Activated effector memory CD4-positive, alpha-beta T cell treated with Interleukin-2 at 50 U/mL for 16 hours (primary cell): ENCODE measurements around the gene HOXA5.

Experiments
- DNase-seq: peaks from one replicate; pipeline ENCODE4 v3.0.0-alpha.2; 2020

Gene HOXA5

DNA sequence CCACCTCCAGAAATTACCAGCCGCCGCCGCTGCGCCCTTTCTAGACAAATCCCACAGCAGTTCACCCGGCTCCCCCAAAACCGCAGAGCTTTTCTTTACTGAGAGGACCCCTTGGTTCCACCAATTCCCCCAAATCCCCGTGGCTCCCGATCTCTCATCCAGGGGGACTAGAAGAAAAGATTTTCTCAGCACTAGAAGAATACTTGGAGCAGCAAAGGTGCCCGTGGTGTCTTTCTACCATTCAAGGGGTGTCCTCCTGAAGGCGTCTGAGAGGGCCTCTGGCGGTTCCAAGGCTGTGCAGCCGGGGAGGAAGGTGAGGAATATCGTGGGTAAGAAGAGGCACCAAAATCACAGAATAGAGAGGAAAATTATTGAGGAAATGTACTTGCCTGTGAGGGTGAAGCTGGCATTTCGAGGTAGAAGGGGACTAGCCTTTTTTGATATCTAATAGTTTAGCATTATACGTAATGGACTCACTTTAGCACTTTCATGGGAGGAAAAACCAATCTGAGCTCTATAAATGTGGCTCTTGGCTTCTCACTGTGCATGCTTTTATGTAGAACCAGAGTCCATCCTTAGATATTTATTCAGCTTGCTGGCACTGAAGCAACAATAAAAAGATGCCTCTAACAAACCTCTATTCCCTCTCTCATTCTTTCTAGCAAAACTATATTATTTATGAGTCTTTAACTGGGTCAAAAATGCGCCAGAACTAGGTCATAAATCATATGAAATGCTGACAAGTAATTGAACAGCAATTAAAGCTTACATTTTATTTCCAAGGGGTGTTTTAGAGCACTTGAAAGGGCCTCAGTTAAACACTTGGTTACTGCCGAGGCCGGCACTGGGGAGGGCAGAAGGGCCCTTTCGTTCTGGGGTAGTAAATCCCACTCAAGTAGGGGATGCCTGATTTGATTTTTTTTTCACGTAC lies 27.2 kb downstream of the HOXA5 start:
- no peak for DNase-seq

DNA sequence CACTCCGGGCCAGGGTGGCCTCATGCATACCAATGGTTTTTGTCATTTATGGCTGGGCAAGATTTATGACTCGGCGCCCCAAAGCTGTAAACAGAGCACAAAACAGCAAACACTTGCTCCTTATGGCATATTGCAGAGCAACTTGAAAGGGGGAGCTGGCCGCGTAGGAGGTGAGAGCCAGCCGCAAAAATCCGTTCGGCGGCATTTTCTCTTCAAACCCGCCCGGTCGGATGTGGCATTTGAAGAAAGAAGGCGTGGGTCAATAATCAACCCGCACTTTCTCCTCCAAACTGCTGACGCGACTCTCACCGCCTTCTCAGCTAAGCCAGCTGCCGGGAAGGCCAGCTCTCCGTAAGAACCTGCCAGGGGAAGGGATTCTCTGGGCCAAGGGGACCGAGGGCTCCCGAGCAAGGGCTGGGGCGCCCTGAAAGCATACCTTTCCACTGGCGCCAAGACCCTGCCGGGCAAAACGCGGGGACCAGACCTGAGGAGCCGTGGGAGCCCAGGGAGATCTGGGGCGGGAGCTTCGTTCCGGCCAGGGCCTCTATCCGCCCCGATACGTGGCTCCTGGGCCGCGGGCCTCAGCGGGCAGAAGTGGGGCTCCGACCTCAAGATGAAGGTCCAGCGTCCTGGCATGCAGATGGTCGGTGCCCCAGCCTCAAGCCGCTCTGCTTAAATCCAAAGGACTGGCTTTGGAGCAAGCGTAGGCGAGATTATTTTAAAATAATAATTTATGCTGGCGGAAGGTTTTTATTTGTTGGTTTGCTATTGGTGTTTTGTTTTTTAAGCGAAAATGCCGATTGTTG lies 28.1 kb downstream of the HOXA5 start:
- no peak for DNase-seq

DNA sequence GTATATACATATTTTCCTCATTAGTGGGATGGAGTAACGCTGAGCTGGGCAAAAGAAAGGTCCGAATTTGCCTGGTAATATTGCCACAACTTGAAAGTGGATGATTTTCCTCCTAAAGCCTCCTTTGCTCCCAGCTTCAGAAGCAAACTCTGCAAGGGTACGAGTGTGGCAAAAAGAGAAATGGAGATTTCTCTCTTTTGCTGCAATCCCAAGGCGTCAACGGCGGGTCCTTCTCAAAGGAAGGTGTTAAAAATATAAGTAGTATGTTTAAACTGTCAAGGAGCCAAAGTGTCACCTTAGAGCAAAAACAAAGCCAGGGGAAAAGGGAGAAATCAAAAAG lies 28.6 kb downstream of the HOXA5 start:
- no peak for DNase-seq

DNA sequence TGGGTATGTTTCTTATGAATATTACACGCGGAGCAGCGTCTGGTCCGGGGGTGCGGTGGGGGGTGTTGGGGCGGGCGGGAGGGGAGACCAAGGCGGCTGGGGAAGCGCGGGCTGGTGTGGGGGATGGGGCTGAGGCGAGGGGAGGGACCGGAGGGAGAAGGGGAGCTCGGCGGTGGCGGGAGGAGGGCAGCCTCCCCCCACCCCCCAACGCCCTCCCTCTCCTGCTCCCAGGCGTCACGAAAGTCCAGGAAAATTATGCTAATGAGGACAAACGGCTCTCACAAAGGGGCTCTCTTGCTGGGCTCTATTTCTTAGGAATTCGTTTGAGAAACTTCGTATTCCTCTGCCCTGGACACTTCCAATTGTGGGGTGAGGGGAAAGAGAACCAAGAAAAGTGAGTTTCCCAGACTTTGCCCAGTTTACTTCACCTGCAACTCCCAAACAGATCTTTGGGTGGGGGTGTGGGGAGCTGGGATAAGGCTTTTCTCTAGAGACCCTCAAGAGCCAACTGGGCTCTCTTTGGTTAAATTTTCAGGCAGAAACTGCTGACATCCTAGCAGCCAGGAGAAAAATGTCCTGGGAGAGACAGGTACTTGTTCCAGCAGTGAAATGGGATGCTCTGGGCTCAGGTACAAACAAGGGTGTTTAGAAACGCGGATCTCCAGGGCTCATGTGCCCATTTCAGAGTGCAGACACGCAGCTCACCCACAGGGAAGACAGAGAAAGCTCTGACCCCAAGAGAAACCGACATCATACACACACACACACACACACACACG lies 29.3 kb downstream of the HOXA5 start:
- no peak for DNase-seq

DNA sequence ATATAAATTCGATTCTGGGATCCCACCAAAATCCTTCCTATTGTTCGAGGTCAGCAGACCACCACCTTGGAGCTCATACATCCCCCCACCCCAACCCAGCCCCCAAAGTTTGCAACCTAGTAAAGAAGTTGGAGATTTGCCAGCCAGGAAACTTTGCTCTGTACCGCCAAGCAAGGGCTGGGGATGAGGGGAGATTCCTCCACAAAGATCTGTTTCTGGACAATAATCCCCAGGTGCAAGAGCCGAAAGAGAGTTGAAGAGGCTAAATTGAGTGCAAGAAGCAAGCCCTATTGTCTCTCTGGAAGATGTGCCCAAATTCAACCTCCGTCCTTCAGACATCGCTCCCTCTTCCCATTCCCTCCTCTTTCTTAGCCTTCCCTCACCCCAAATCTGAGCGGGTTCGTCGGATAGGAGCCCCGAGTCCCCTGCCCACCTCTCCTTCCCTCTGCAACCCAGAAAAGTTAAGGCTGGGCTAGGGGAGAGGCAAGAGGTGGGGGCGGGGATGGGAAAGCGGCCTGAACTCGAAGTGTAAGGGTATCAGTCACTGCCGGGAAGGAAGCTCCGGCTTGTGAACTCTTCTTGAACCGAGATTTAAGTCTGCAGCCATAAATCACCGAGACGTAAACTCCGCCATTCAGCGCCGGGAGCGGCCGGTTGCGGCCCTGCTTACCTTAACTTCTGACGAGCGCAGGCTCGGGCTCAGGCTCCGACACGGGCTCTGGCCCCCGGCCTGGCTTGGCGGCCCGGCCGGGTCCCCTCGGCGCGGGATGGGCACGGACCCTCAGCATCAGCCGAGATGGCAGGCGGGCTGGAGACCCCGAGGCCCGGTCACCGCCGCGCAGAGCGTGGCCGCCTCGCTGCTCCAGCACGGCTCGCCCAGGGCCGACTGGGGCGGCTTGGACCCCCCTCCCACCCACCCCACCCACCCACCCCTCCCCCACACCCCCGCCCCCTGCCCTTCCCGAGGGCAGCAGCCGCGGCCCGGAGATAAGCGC lies 30.2 kb downstream of the HOXA5 start:
- no peak for DNase-seq

DNA sequence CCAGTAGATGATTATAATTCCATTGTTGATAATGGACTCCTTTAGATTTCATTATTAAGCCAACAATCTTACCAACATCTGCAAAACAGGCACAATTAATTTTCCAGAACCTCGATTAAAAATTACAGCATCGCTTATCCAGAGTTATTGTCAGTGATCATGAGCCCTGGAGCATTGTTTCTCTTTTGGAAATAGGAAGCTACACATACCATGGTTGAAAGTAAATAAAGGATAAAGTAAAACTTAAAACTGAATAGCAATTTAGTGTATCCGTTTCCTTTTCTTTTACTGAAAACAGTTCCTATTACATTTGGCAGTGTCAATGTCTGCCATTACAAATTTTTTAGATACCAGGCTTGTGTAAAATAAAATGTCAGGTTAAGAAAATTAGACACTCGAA lies 31.1 kb downstream of the HOXA5 start:
- DNase-seq = no peak

DNA sequence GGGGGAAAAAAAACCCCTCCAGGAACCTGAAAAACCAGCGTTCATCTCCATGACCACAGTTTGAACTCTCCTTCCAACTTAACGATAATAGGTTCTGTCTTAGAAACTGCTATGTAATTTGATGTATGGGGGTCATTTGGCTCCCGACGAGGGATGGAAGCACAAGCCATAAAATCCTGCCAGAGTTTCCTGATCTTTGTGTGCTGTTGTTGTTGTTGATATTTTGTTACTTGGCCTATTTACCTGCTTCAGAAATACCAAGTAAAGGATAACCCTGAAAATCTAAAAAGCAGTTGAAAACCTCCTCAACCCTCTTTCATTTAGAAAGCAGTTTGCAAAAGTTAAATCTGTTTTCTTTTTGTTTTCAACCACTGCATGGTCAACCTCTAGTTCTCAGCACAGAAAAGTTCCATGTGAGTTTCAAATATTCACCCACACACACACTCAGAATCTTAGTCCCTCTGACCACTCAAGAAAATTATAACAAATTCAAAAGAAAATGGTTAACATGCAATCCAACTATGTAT lies 31.7 kb downstream of the HOXA5 start:
- no peak for DNase-seq

DNA sequence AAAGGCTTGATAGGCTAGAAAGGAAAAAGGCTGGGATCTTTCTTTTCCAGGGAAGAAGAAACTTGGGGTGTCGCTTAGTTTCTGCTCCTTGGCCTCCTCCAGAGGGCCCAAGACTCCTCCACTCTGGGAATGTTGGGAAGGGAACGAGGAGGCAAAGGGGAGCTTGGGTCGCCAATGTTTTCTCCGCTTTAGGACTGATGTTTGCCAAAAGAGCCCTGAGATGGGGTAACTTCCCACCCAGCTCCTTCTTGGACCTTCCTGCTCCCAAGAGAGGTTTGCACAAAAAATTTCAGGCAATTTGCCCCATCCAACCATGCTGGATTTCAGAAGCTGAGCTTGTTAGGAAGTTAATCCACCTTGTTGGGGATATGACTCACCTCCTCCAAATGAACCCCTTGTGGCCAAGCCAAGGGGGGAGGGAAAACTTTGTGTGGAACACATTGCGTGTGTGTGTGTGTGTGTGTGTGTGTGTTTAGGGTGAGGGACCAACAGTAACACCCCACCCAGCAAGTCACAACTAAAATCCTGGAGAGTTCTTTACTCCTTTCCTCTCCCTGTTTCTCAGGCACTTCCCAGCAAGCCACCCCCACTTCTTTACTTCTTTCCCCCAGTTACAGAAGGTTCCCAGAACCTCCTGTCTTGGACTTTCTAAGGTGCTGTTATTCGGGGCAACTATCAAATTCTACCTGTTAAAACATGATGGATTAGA lies 32.3 kb downstream of the HOXA5 start:
- DNase-seq = no peak

DNA sequence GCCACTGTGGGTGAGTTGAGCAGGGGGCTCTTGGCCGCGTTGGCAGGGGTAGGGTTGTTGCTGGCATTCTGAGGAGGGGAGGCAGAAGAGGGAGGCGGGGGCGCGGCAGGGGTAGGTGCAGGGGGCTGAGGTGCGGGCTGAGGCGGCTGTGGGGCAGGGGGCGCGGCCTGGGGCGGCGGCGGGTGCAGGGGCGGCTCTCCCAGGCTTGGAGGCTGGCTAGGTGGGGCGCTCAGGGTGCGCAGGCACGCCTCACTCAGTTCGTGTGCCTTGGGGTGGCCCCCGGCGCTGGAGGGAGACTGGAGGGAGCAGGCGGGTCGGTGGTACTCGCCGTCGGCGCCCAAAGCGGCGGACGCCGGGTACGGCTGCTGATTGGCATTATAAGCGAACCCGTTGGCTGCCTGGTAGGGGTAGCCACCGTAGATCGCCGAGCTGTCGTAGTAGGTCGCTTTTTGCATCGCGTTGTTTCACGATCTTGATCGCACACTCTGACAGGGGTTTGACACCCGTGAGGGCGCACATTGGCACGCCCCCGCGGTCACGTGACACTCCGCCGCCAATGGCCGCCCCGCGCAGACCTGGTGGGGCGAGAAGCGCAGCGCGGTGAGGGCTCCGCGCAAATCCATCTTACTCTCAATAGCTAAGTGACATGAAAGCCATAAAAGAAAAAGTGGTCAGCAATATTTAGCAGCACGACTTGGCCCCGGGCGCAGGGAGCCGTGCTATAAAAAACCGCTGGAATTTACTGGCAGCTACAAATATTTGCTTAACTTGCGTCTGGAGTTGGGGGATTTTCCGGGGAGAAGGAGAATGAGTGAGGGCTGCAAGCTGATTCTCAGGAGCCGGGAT lies 33.1 kb downstream of the HOXA5 start:
- no peak for DNase-seq

DNA sequence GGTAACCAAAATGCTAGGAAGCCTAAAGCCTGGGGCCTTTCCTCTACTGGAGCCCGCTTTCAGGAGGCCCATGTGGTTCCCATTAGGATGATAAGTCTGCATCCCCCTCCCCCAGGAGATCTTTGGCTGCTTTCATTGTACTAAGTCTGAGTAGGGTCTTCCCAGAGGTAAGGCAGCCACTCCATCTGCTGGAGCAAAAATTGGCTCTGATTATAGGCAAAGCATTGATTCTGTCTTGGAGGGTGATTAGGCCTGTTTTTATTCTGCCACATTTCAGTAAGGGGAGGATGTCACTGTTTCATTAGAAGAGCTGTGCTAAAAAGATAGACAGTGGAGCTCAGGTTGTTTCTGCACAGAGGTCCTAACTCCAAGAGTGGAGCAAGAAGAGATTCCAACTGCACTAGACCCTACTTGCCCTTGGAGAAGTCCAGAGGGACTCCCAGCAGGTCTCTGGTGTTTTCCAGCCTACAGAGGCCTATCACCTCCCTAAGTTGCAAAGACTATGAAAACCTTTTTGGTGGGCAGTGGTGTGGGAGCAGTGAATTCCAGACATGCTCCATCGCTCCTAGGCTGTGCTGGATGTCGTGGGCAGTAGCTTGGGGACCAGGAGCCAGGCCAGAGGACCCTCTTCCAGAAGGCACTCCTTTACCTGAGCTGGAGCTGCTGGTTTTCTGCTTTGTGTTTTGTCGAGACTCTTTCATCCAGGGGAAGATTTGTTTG lies 33.9 kb downstream of the HOXA5 start:
- DNase-seq = no peak

DNA sequence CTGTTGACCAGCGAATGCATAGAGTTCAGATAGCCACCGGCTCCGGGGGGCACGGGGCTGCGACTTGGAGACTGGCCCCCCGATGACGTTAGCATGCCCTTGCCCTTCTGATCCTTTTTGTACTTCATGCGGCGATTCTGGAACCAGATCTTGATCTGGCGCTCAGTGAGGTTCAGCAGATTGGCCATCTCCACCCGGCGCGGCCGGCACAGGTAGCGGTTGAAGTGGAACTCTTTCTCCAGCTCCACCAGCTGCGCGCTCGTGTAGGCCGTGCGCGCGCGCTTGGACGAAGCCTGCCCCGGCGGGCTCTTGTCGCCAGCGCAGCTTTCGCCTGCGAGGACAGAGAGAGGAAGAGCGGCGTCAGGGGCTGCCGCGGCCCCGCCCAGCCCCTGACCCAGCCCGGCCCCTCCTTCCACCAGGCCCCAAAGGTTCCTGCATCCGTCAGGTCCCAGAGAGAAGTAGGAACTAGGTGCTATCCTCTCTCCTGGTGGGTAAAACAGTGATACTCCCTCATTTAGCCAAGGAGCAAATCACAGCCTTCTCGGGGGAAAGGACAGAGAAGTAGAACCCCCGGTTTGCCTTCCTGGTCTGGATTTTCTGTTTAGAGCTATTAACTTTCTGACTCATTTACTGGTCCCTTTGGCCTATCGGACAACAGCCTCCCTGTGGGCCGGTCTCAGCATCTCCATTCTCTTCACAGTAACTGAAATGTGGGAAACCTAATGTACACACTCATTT lies 34.9 kb downstream of the HOXA5 start:
- DNase-seq = no peak

DNA sequence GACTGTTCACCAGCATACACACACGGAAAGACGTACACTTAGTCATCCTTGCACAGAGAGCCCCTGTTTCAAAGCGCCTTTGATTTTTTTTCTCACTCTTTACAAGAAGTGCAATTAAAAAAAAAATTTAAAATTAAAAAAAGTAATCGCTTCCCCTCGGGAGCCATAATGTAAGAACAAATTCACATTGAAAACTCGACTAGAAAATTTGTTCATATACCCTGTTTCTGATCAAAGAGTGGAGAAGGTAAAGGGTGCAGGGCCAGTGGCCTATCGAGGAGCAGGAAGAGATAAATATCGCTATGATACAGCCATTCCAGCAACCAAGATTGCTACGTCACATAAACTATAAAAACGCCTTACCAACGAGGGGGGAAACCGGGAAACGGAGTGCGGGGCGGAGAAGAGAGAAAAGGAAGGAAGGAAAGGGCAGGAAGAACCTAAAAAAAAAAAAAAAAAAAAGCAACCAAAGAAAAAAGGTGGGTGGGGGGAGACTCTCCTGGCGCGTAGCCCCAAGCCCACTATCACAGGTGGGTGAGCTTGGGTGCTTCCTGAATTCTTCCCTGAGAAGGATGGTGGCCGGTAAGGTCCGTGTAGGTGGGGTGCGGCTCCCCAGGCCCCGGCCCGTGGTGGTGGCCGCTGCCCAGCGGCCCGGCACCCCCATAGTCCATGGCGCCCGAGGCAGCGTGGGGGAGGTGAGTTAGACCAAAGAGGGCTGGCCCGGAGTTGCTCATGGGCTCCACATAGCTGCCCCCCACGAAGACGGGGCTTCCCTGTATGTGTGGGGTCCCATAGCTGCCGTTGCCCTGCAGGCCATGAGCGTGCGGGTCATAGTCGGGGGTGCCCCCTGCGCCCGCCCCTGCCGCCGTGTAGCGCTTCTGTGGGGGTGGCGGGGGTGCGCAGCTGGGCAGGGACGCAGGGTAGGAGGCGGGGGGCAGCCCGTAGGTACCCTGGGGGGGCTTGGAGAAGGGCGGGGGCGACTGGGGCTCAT lies 35.8 kb downstream of the HOXA5 start:
- no peak for DNase-seq

DNA sequence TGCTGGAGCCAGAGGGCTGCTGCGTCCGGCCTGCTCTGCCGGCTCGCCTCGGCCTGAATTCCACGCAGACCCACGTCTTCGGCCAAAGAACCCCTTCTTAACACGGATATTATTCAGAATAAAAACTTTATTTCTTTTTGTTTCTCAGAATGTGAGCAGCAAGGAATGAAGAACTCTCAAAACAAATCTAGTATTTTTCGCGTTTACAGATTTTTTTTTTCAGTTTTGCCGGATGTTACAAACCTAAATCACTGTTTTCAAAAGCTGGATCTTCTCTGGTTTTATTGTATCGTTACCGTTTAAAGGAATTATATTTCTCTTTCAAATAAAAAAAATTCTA lies 36.6 kb downstream of the HOXA5 start:
- DNase-seq = no peak

DNA sequence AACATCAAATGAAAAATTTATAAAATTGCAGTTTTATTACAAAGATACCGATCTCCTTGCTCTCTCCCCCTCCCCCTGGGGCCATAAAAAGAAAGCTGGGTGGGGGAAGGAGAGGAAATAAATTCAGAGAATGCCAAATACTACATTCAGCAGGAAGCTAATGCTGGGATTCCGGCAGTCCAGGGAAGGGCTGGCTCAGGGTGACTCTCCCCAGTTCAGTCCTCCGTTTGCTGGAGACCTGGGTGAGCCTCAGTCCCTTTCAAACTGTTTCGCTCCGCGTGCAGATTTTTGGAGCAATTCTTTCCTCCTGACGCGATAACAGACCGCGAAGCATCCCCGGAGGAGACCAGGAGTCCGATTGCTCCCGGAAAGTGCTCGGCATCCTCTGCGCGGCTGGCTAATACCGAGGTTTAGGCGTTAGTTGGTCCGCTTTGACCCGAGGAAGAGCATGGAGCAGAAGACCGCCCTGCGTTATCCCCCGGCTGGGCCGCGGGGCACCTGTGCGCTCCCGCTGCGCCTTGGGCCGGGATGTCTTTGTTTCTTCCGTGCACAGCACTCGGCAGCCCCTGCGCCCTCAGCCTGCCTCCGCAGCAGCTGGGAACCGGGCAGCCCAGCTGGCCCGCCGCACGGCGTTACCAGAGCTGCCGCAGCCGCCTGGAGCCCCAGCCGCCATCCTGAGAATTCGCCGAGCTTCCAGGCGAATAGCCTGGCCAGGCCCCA lies 37.1 kb downstream of the HOXA5 start:
- DNase-seq = no peak

DNA sequence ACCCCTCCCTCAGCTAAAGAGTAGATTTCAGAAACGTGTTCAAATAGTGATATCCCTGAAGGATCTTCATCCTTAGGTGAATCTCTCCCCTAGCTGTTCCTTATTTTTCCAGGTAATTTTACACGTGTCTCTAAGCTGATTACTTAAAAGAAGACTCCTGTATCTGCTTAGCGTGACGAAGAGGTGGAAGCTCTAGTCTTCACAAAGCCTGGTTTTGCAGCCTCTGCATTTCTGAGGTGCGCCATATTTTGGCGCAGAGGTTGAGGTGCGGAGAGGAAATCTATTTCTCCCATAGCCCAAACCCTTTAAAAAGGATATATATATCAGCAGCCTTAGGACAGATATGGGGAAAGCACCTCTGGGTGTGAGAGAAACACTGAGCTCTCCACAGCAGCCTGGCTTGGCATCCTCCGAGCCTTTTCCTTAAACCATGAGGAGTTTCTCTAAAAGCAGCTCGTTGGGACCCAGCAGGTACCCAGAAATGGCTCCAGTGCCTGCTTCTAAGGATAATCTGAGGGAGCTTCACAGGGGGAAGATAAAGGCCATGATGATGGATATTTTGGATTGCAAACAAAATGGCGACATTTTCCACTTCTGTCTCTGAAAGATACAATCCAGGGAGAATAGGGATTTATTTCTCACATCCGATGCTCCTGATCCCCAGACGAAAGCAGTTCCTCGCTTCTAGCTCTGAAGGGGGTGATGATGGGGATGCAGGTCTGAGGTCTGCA lies 38.0 kb downstream of the HOXA5 start:
- DNase-seq = no peak
